Heart left ventricle (tissue), 13 donors: ENCODE data around the gene TAF9B.

ENCODE experiments used
- POLR2A ChIP-seq, 2 donors: fragments of 450-650 bp; IDR thresholded peaks; one replicate each; pipeline ENCODE4 v1.6.1; 2017; ENCODE audit warnings: antibody characterized with exemption in 2 of 2, mild to moderate bottlenecking in 2 of 2, moderate library complexity in 2 of 2
- TF ChIP-seq, protein P1 (sequence below), 12 donors: fragments of 200-600 bp; sonication (generic) in 4 of 12; IDR thresholded peaks; one replicate each; pipeline versions ENCODE4 v1.5.0 to v1.8.0; 2018 to 2022; ENCODE audit warnings: antibody characterized with exemption in 12 of 12, mild to moderate bottlenecking in 5 of 12
- donor health status: ischemic (EF 13 %, LVEDD 7.1; RV severe dilation, severe dysfunction).
- donor health status: DM: no; HTN: yes; CAD: no.
- donor health status: DM: no; HTN: no; CAD: no.
- donor health status: ischemic (EF 25% LVEDD 6.9; RV normal size, moderate dysfunction).
- donor health status: ischemic (EF 25% LVEDD 5.7; RV mildly dilated, moderate dysfunction).
- donor health status: ischemic (EF 35%, LVEDD 5.7; RV mildly dilated, moderate dysfunction).
- donor health status: nonischemic (EF 11% LVEDD 7.7; RV severe dilation, severe dysfunction).
- donor health status: DM: yes; HTN: yes; CAD: no.
- donor health status: PGD.
- donor health status: ischemic (EF 29% LVEDD 5.4; RV normal size, mild dysfunction).
- donor health status: nonischemic (EF 23%, LVEDD 6.1; RV moderate dilation, normal function).

DNA sequence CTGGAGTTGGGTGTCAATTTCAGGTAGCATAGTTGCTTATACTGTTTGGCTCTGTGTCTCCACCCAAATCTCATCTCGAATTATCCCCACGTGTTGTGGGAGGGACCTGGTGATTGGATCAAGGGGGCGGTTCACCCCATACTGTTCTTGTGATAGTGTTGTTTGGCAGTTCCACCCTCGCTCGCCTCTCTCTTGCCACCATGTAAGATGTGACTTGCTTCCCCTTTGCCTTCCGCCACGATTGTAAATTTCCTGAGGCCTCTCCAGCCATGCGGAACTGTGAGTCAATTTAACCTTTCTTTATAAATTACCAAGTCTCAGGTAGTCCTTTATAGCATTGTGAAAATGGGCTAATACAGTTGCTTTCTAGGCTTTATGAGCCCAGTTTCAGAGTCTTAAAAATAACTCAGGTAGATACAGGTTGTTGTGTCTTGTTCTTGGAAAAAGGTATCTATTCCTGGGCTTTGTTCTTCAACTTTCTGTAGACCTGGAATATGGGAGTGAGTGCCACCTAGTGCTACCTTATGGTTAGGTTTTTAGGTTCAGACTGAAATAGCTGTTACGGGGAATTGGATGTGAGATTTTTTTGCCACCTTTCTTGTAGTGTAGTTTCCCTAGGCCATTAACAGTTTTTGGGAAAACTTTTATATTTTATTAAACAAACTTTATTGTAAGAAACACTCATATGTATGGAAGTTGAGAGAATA lies 19.8 kb downstream of the TAF9B start:
- TF ChIP-seq, protein P1, sequence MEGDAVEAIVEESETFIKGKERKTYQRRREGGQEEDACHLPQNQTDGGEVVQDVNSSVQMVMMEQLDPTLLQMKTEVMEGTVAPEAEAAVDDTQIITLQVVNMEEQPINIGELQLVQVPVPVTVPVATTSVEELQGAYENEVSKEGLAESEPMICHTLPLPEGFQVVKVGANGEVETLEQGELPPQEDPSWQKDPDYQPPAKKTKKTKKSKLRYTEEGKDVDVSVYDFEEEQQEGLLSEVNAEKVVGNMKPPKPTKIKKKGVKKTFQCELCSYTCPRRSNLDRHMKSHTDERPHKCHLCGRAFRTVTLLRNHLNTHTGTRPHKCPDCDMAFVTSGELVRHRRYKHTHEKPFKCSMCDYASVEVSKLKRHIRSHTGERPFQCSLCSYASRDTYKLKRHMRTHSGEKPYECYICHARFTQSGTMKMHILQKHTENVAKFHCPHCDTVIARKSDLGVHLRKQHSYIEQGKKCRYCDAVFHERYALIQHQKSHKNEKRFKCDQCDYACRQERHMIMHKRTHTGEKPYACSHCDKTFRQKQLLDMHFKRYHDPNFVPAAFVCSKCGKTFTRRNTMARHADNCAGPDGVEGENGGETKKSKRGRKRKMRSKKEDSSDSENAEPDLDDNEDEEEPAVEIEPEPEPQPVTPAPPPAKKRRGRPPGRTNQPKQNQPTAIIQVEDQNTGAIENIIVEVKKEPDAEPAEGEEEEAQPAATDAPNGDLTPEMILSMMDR (IDR thresholded peaks at IDR 0.05): peak in 5 of 12 donors; percentile 4 to 27 (median 17)
- no peak for TF ChIP-seq POLR2A (IDR thresholded peaks at IDR 0.05)
